Karpas-422 (cell line): ENCODE results near the gene SMIM10. TPM values are rescaled to one million over a fixed set of nuclear protein-coding genes. Genes with fewer than 3 reads are reported as not detected.
"Not testable (repeated sequence)": the region's sequence is repeated elsewhere in the genome, so short reads cannot be mapped to it uniquely, and the experiment has no call there.

Experiments
- DNase-seq: peaks from one replicate; pipeline ENCODE4 v3.0.0-alpha.2; 2015
- H2AFZ ChIP-seq: fragments of 200-600 bp; sonication (generic); 2 replicates; pipeline ENCODE4 v1.6.1; 2014; ENCODE audit warnings: antibody characterized with exemption, low read length, mixed read lengths
- H3K27ac ChIP-seq: fragments of 200-600 bp; sonication (generic); 2 replicates; pipeline ENCODE4 v1.5.1; 2014; ENCODE audit warnings: mild to moderate bottlenecking, low read length, moderate library complexity
- H3K27me3 ChIP-seq: fragments of 200-600 bp; sonication (generic); 2 replicates; pipeline ENCODE4 v1.6.1; 2014; ENCODE audit warnings: low read length, mixed read lengths
- H3K36me3 ChIP-seq: fragments of 200-600 bp; sonication (generic); 2 replicates; pipeline ENCODE4 v1.6.1; 2014; ENCODE audit warnings: low read length, mixed read lengths; ENCODE audit not compliant: insufficient read depth
- H3K4me1 ChIP-seq: fragments of 200-600 bp; sonication (generic); 2 replicates; pipeline ENCODE4 v1.6.1; 2014; ENCODE audit warnings: mild to moderate bottlenecking, low read length, mixed read lengths
- H3K4me2 ChIP-seq: fragments of 200-600 bp; sonication (generic); 2 replicates; pipeline ENCODE4 v1.6.1; 2014; ENCODE audit warnings: low read length, low read depth, mild to moderate bottlenecking; ENCODE audit not compliant: poor library complexity, severe bottlenecking
- H3K4me3 ChIP-seq: fragments of 200-600 bp; sonication (generic); 2 replicates; pipeline ENCODE4 v1.5.1; 2014; ENCODE audit warnings: mild to moderate bottlenecking, antibody characterized with exemption, low read length, mixed read lengths
- H3K79me2 ChIP-seq: fragments of 200-600 bp; sonication (generic); 2 replicates; pipeline ENCODE4 v1.6.1; 2014; ENCODE audit warnings: mild to moderate bottlenecking, low read length, mixed read lengths
- H3K9ac ChIP-seq: fragments of 200-600 bp; sonication (generic); 2 replicates; pipeline ENCODE4 v1.6.0; 2014; ENCODE audit warnings: low read length
- H3K9me2 ChIP-seq: fragments of 200-600 bp; sonication (generic), shearing (Covaris generic); replicated peaks from 2 replicates; pipeline ENCODE4 v1.6.0; 2014; ENCODE audit warnings: mild to moderate bottlenecking, low read length, moderate library complexity; ENCODE audit not compliant: insufficient read depth
- H3K9me3 ChIP-seq: fragments of 300-700, 200-600 bp; sonication (generic); 2 replicates; pipeline ENCODE4 v1.6.1; 2014; ENCODE audit warnings: low read length, mixed read lengths
- H4K20me1 ChIP-seq: fragments of 200-600 bp; sonication (generic); 2 replicates; pipeline ENCODE4 v1.6.1; 2014; ENCODE audit warnings: mild to moderate bottlenecking, antibody characterized with exemption, low read length, low read depth; ENCODE audit not compliant: insufficient read depth
- total RNA-seq: library from RNA; depleted of rRNA; stranded (reverse); fragments of >200 nt; shearing (Covaris generic); gene quantifications from 2 replicates; pipeline ENCODE4 v1.2.3, GENCODE V29; 2014; ENCODE audit warnings: low replicate concordance; rRNA removed

Gene SMIM10
- total RNA-seq, result not detected in 2 replicates

DNA sequence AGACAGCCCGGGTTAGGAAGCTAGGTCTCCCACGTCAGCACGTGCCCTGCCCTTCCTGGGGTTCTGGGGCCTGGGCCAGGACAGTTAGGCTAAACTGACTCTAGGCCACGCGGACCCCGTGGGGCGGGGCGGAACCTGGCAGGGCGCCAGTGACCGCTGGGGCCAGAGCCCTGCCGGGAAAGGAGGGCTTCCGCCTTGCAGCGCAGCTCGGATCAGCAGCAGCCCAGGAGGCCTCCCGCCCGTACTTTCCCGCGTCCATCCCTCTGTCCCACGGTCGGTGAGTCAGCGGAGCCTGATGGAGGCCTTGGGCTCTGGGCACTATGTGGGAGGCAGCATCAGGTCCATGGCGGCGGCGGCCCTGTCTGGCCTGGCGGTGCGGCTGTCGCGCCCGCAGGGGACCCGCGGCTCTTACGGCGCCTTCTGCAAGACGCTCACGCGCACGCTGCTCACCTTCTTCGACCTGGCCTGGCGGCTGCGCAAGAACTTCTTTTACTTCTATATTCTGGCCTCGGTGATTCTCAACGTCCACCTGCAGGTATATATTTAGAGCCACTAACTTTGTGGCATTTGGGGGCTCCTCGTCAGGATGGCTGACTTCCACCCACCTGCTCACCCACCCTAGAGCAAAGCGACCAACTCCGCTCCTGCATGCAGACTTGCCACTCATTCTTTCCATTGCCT lies at the start of gene SMIM10:
Gene SMIM10 (plus strand): TSS at position 191 of the 681 bp plus-strand sequence. CDS start 105 bp downstream, at position 296.
- H2AFZ ChIP-seq, result no peak within 1 kb of the TSS
- no peaks in the 10 kb centered on the region for H3K36me3 ChIP-seq
- H4K20me1 ChIP-seq, result no peaks in the 10 kb centered on the region
- 0 out of 2 replicates have a peak, but pooled peaks cover 3% of the 10 kb centered on the region for H3K27me3 ChIP-seq
- no peak within 1 kb of the TSS for H3K27ac ChIP-seq
- H3K4me2 ChIP-seq, result no peak within 1 kb of the TSS
- H3K79me2 ChIP-seq, result no peaks in the 10 kb centered on the region
- no peak within 1 kb of the TSS for H3K9ac ChIP-seq
- H3K9me3 ChIP-seq, result no peaks in the 10 kb centered on the region
- DNase-seq, result no peak
- no peaks in the 10 kb centered on the region for H3K4me1 ChIP-seq
- H3K9me2 ChIP-seq, result no peaks in the 10 kb centered on the region
- H3K4me3 ChIP-seq, result no peak within 1 kb of the TSS

DNA sequence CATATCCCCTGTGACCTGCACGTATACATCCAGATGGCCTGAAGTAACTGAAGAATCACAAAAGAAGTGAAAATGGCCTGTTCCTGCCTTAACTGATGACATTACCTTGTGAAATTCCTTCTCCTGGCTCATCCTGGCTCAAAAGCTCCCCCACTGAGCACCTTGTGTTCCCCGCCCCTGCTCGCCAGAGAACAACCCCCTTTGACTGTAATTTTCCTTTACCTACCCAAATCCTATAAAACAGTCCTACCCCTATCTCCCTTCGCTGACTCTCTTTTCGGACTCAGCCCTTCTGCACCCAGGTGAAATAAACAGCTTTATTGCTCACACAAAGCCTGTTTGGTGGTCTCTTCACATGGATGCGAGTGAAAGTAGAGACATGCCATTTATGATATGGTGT lies 44.4 kb upstream of the SMIM10 start:
- H3K9ac ChIP-seq, H3K79me2 ChIP-seq, H3K9me2 ChIP-seq, H3K36me3 ChIP-seq, H3K4me1 ChIP-seq, H3K9me3 ChIP-seq, H2AFZ ChIP-seq, H3K27me3 ChIP-seq, H3K4me2 ChIP-seq, H3K4me3 ChIP-seq, H4K20me1 ChIP-seq, DNase-seq, H3K27ac ChIP-seq: not testable (repeated sequence)

- Histone ChIP-seq H3K79me2 (no peaks in the 10 kb centered on the region), H3K4me2 (no peak overlapping the region), H4K20me1 (no peaks in the 10 kb centered on the region), H3K27ac (no peak overlapping the region), H3K9me2 (no peaks in the 10 kb centered on the region), H3K9me3 (no peaks in the 10 kb centered on the region), H3K4me1 (no peaks in the 10 kb centered on the region), H3K9ac (no peak overlapping the region), H3K36me3 (no peaks in the 10 kb centered on the region), H3K4me3 (no peak overlapping the region), H2AFZ (no peak overlapping the region), H3K27me3 (no peaks in the 10 kb centered on the region)
- DNase-seq, result no peak
Observed at GRCh38 chrX:134948333-134949241, 42.2 kb upstream of the SMIM10 start.

- Histone ChIP-seq H3K27me3 (no peaks in the 10 kb centered on the region), H3K4me1 (no peaks in the 10 kb centered on the region), H3K4me3 (no peak overlapping the region), H3K9me2 (no peaks in the 10 kb centered on the region), H3K36me3 (no peaks in the 10 kb centered on the region), H3K9me3 (no peaks in the 10 kb centered on the region), H3K27ac (no peak overlapping the region), H3K9ac (no peak overlapping the region), H3K79me2 (no peaks in the 10 kb centered on the region), H3K4me2 (no peak overlapping the region), H4K20me1 (no peaks in the 10 kb centered on the region), H2AFZ (no peak overlapping the region)
- no peak for DNase-seq
Observed at GRCh38 chrX:134949271-134949670, 41.5 kb upstream of the SMIM10 start.

DNA sequence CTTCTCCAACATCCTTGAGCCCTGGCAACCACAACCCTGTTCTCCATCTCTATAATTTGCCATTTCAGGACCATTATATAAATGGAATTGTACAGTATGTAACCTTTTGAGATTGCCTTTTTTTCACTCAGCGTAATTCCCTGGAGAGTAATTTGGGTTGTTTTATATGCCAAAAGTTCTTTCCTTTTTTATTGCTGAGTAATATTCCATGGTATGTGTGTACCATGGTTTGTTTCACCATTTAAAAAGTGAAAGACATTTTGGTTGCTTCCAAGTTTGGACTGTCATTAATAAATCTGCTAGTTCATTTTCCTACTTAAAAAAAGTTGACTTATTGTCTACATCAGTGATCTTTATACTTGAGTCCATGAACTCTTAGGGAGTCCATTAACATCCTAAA lies 33.0 kb upstream of the SMIM10 start:
- no peaks in the 10 kb centered on the region for H3K36me3 ChIP-seq

GRCh38 chrX:134960366-134960765 lies 30.4 kb upstream of the SMIM10 start:
- not testable (repeated sequence) for H3K79me2 ChIP-seq, H3K27me3 ChIP-seq, H3K9ac ChIP-seq, DNase-seq, H2AFZ ChIP-seq, H3K4me2 ChIP-seq, H3K27ac ChIP-seq, H4K20me1 ChIP-seq, H3K9me2 ChIP-seq, H3K4me1 ChIP-seq, H3K36me3 ChIP-seq, H3K4me3 ChIP-seq, H3K9me3 ChIP-seq

More for the DNA sequence above, 33.0 kb upstream of the SMIM10 start:
- no peaks in the 10 kb centered on the region for H3K9me3 ChIP-seq
- H3K9ac ChIP-seq, result no peak overlapping the region
- H3K4me3 ChIP-seq, result no peak overlapping the region
- H3K9me2 ChIP-seq, result no peaks in the 10 kb centered on the region
- no peaks in the 10 kb centered on the region for H3K27me3 ChIP-seq
- H3K27ac ChIP-seq, result no peak overlapping the region
- no peak overlapping the region for H3K4me2 ChIP-seq
- no peaks in the 10 kb centered on the region for H4K20me1 ChIP-seq
- H3K79me2 ChIP-seq, result no peaks in the 10 kb centered on the region
- DNase-seq, result no peak
- no peak overlapping the region for H2AFZ ChIP-seq
- no peaks in the 10 kb centered on the region for H3K4me1 ChIP-seq

DNA sequence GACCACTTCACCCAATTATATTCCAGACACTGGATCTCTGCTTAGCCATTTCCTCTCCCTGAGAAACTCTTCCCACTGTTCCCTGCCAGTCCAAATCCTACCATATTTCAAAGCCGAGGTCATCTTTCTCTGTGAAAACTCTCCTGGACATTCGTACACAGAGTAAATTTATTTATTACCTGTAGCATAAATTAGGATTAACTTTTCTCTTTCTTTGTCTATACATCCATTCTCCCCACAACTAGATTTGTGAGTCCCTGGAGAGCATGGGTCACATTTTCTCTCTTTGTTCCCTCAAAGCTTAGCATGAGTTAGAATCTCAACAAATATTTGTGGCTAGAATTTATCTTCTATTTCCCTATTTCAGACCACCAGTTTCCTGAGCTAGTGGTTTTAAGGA lies 27.8 kb upstream of the SMIM10 start:
- H3K4me2 ChIP-seq, result no peak overlapping the region
- H3K79me2 ChIP-seq, result no peaks in the 10 kb centered on the region
- no peak overlapping the region for H3K27ac ChIP-seq
- no peaks in the 10 kb centered on the region for H3K9me2 ChIP-seq
- no peaks in the 10 kb centered on the region for H3K4me1 ChIP-seq
- H3K4me3 ChIP-seq, result no peak overlapping the region
- DNase-seq, result no peak
- no peaks in the 10 kb centered on the region for H3K9me3 ChIP-seq
- no peak overlapping the region for H2AFZ ChIP-seq
- H3K27me3 ChIP-seq, result no peaks in the 10 kb centered on the region
- H4K20me1 ChIP-seq, result no peaks in the 10 kb centered on the region
- H3K9ac ChIP-seq, result no peak overlapping the region
- no peaks in the 10 kb centered on the region for H3K36me3 ChIP-seq

DNA sequence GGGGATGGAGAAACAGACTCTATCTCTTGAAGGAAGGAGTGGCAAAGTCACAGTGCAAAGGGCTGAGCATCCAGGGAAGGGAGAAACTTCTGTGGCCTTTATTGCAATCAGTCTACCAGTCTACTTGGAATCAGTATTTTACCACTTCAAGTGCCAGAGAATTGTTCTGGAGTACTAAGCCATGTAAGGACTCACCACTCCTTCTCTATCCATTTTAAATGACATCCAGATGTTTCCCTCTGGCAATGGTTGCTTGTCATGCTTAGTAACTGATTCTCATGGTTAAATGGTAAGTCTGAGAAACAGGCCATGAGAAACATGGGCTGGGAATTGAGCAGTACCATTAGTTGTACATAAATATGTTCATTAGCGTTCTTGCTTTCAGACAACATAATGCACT lies 21.1 kb upstream of the SMIM10 start:
- Histone ChIP-seq H3K27me3 (no peaks in the 10 kb centered on the region), H3K4me1 (no peaks in the 10 kb centered on the region), H3K9me2 (no peaks in the 10 kb centered on the region), H3K9ac (no peak overlapping the region), H2AFZ (no peak overlapping the region), H3K79me2 (no peaks in the 10 kb centered on the region), H3K4me2 (no peak overlapping the region), H3K27ac (no peak overlapping the region), H3K4me3 (no peak overlapping the region), H3K36me3 (no peaks in the 10 kb centered on the region), H4K20me1 (no peaks in the 10 kb centered on the region), H3K9me3 (no peaks in the 10 kb centered on the region)
- DNase-seq, result no peak
